Breast epithelium (tissue), 3 donors: ENCODE results near the gene UFD1.

Experiments used
- POLR2A ChIP-seq: fragments of 450-650 bp; IDR thresholded peaks from one replicate; pipeline ENCODE4 v1.6.1; 2016; ENCODE audit warnings: antibody characterized with exemption, mild to moderate bottlenecking, moderate library complexity
- POLR2AphosphoS5 ChIP-seq, 3 donors: sonication (generic); formaldehyde crosslinking; IDR thresholded peaks; one replicate each; pipeline ENCODE4 v1.6.1; 2017; ENCODE audit warnings: antibody characterized with exemption in 3 of 3
- TF ChIP-seq, protein P1 (sequence below), 3 donors: fragments of 450-650 bp; IDR thresholded peaks; one replicate each; pipeline ENCODE4 v1.5.1; 2016 to 2017; ENCODE audit warnings: antibody characterized with exemption in 3 of 3, mild to moderate bottlenecking in 3 of 3, moderate library complexity in 3 of 3

DNA sequence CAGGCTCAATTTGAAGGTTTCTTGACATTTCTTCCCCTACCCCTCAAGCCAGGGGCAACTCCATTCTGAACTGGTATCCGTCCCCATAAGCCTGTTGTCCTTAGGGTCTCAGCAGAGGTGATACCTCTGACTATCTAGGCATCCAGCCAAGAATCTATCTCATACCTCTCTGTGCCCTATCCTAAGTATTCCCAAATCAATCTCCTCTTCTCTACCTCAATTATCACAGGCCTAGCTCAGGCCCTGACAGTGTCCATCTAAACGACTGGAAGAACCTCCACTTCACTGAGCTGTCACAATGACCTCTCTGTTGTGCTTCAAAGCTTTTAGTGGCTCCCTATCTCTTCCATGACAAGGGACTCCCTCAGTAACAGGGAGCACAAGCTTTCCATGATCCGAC, 74.3 kb downstream of the UFD1 start:
- TF ChIP-seq, protein P1, sequence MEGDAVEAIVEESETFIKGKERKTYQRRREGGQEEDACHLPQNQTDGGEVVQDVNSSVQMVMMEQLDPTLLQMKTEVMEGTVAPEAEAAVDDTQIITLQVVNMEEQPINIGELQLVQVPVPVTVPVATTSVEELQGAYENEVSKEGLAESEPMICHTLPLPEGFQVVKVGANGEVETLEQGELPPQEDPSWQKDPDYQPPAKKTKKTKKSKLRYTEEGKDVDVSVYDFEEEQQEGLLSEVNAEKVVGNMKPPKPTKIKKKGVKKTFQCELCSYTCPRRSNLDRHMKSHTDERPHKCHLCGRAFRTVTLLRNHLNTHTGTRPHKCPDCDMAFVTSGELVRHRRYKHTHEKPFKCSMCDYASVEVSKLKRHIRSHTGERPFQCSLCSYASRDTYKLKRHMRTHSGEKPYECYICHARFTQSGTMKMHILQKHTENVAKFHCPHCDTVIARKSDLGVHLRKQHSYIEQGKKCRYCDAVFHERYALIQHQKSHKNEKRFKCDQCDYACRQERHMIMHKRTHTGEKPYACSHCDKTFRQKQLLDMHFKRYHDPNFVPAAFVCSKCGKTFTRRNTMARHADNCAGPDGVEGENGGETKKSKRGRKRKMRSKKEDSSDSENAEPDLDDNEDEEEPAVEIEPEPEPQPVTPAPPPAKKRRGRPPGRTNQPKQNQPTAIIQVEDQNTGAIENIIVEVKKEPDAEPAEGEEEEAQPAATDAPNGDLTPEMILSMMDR (IDR thresholded peaks at IDR 0.05), result no peak
- TF ChIP-seq POLR2A (no peak), POLR2AphosphoS5 (IDR thresholded peaks at IDR 0.05) (no peak)
